Esophagus squamous epithelium (tissue), 5 donors: Measurements from ENCODE around the gene SLC35G4. TPM values are rescaled to one million over a fixed set of nuclear protein-coding genes. Genes with fewer than 3 reads are reported as not detected.
"Not testable (repeated sequence)": the region's sequence is repeated elsewhere in the genome, so short reads cannot be mapped to it uniquely, and the experiment has no call there.

Experiments
- DNase-seq: peaks from one replicate; lab custom pipeline; 2025; lab: John Stamatoyannopoulos, UW
- H3K27ac ChIP-seq, 4 donors: fragments of 200-600 bp; sonication (generic); one replicate each; pipeline ENCODE4 v1.5.1; 2016 to 2019; ENCODE audit warnings: mild to moderate bottlenecking in 1 of 4
- H3K27me3 ChIP-seq, 4 donors: fragments of 200-600 bp; sonication (generic); 1 replicate in 3 of 4; 2 replicates in 1 of 4; pipeline versions ENCODE4 v1.5.1 to v1.6.0; 2017 to 2021; ENCODE audit warnings: antibody characterized with exemption in 1 of 4
- H3K36me3 ChIP-seq, 3 donors: fragments of 200-600 bp; sonication (generic); one replicate each; pipeline ENCODE4 v1.5.1; 2016 to 2019
- H3K4me1 ChIP-seq, 3 donors: fragments of 200-600 bp; sonication (generic); one replicate each; pipeline ENCODE4 v1.5.1; 2017 to 2019
- H3K4me3 ChIP-seq, 4 donors: fragments of 200-600 bp; sonication (generic); 1 replicate in 3 of 4; 2 replicates in 1 of 4; pipeline ENCODE4 v1.5.1; 2016 to 2019; ENCODE audit warnings: mild to moderate bottlenecking in 2 of 4, moderate library complexity in 1 of 4
- H3K9me3 ChIP-seq, 3 donors: fragments of 200-600 bp; sonication (generic); one replicate each; pipeline ENCODE4 v1.5.1; 2016 to 2019
- CTCF ChIP-seq, 6 experiments: fragments of 450-650 bp in 4 of 6; fragments of 200-600 bp in 2 of 6; sonication (generic) in 2 of 6; IDR thresholded peaks; one replicate each; pipeline ENCODE4 v1.5.1; 2016 to 2019; ENCODE audit warnings: antibody characterized with exemption in 6 of 6, mild to moderate bottlenecking in 4 of 6, moderate library complexity in 4 of 6
- POLR2A ChIP-seq, 4 donors: fragments of 450-650 bp; IDR thresholded peaks; one replicate each; pipeline ENCODE4 v1.6.1; 2017; ENCODE audit warnings: antibody characterized with exemption in 4 of 4, mild to moderate bottlenecking in 4 of 4, moderate library complexity in 3 of 4
- WGBS, 2 donors: methylation state at CpG; one replicate each; pipeline ENCODE4 v1.1.5; 2018; 5-methylcytosine and 5-hydroxymethylcytosine counted together
- intact Hi-C: fragments of 100-400 bp; cut with DNase I; formaldehyde crosslinking; loops from one replicate; pipeline ENCODE4 v1.15.0; 2022
- total RNA-seq, 4 donors: library from RNA; depleted of rRNA; stranded (reverse); fragments of >200 nt; gene quantifications; one replicate each; pipeline ENCODE4 v1.1.0, GENCODE V29; 2016
- donor health status: DM: yes; HTN: yes; CAD: no.

Gene SLC35G4
- total RNA-seq = not detected

- H3K4me3 ChIP-seq, H3K4me1 ChIP-seq, H3K36me3 ChIP-seq, intact Hi-C loops, H3K27me3 ChIP-seq, H3K27ac ChIP-seq, DNase-seq: not testable (repeated sequence)
- WGBS, 2 donors = 86 to 92% methylated on average over 2 to 4 of the region's 9 CpGs
- peaks cover 0 to 12% (median 12%) of the 10 kb centered on the region in 3 donors for H3K9me3 ChIP-seq
Measured at GRCh38 chr18:11609488-11609887, at the start of gene SLC35G4. TSS of gene SLC35G4 (plus strand) at chr18:11609596. CDS start at chr18:11609596, 0 bp downstream.

GRCh38 chr18:11561293-11561692, 48.1 kb upstream of the SLC35G4 start:
- Histone ChIP-seq H3K4me1 (no peaks in the 10 kb centered on the region), H3K4me3 (no peak overlapping the region), H3K9me3 (no peaks in the 10 kb centered on the region), H3K36me3 (no peaks in the 10 kb centered on the region), H3K27ac (no peak overlapping the region), H3K27me3 (peaks cover 0 to 11% (median 0%) of the 10 kb centered on the region in 4 donors)
- intact Hi-C loops = no loop called here
- DNase-seq = no peak
- no peak for TF ChIP-seq CTCF (IDR thresholded peaks at IDR 0.05)
- no peak for TF ChIP-seq POLR2A (IDR thresholded peaks at IDR 0.05)
- 51 to 67% methylated on average over 4 of the region's 4 CpGs for WGBS, 2 donors

GRCh38 chr18:11565716-11566115, 43.7 kb upstream of the SLC35G4 start:
- 78 to 84% methylated on average over 4 of the region's 5 CpGs for WGBS, 2 donors
- H3K36me3 ChIP-seq = no peaks in the 10 kb centered on the region
- H3K4me3 ChIP-seq = no peak overlapping the region
- peaks cover 0 to 5% (median 0%) of the 10 kb centered on the region in 4 donors for H3K27me3 ChIP-seq
- no peak overlapping the region for H3K27ac ChIP-seq
- intact Hi-C loops = no loop called here
- no peak for DNase-seq
- no peaks in the 10 kb centered on the region for H3K9me3 ChIP-seq
- no peaks in the 10 kb centered on the region for H3K4me1 ChIP-seq
- TF ChIP-seq CTCF (IDR thresholded peaks at IDR 0.05) (no peak), POLR2A (IDR thresholded peaks at IDR 0.05) (no peak)

GRCh38 chr18:11566236-11566965, 43.0 kb upstream of the SLC35G4 start:
- Histone ChIP-seq H3K4me1 (no peaks in the 10 kb centered on the region), H3K27me3 (peaks cover 0 to 6% (median 0%) of the 10 kb centered on the region in 4 donors), H3K4me3 (no peak overlapping the region), H3K36me3 (no peaks in the 10 kb centered on the region), H3K9me3 (no peaks in the 10 kb centered on the region), H3K27ac (no peak overlapping the region)
- no peak for TF ChIP-seq CTCF (IDR thresholded peaks at IDR 0.05)
- TF ChIP-seq POLR2A (IDR thresholded peaks at IDR 0.05) = no peak
- 49 to 61% methylated on average over 4 to 5 of the region's 5 CpGs for WGBS, 2 donors
- DNase-seq = no peak
- intact Hi-C loops = no loop called here

- no peak for DNase-seq
- Histone ChIP-seq H3K27ac (no peak overlapping the region), H3K36me3 (no peaks in the 10 kb centered on the region), H3K4me1 (no peaks in the 10 kb centered on the region), H3K9me3 (no peaks in the 10 kb centered on the region), H3K4me3 (no peak overlapping the region), H3K27me3 (peaks cover 0 to 8% (median 0%) of the 10 kb centered on the region in 4 donors)
- TF ChIP-seq CTCF (IDR thresholded peaks at IDR 0.05) = no peak
- no peak for TF ChIP-seq POLR2A (IDR thresholded peaks at IDR 0.05)
- WGBS, 2 donors = 58 to 66% methylated on average over 7 of the region's 7 CpGs
- intact Hi-C loops = no loop called here
Measured at GRCh38 chr18:11567396-11567795, 42.0 kb upstream of the SLC35G4 start.
